Smooth muscle cell (in vitro differentiated cells): ENCODE measurements around the gene PPP2R2B. TPM values are rescaled to one million over a fixed set of nuclear protein-coding genes. Genes with fewer than 3 reads are reported as not detected.

ENCODE experiments used
- DNase-seq: peaks from one replicate; lab custom pipeline; 2025; ENCODE audit not compliant: unreplicated experiment; lab: John Stamatoyannopoulos, UW
- H2AFZ ChIP-seq: fragments of 200-600 bp; sonication (generic); 2 replicates; pipeline ENCODE4 v1.6.0; 2016; ENCODE audit warnings: antibody characterized with exemption, low read depth, mild to moderate bottlenecking
- H3F3A ChIP-seq: fragments of 200-600 bp; sonication (generic); 2 replicates; pipeline ENCODE4 v1.6.0; 2017; ENCODE audit warnings: antibody characterized with exemption, low read depth
- H3K27ac ChIP-seq: fragments of 200-600 bp; sonication (generic); 2 replicates; pipeline ENCODE4 v1.5.1; 2016; ENCODE audit warnings: low read depth, mild to moderate bottlenecking
- H3K27me3 ChIP-seq: fragments of 200-600 bp; sonication (generic); 2 replicates; pipeline ENCODE4 v1.6.1; 2016; ENCODE audit warnings: low read depth, mild to moderate bottlenecking
- H3K36me3 ChIP-seq: fragments of 200-600 bp; sonication (generic); 2 replicates; pipeline ENCODE4 v1.5.1; 2016; ENCODE audit warnings: low read depth
- H3K4me1 ChIP-seq: fragments of 200-600 bp; sonication (generic); 2 replicates; pipeline ENCODE4 v1.5.1; 2016; ENCODE audit warnings: low read depth
- H3K4me2 ChIP-seq: fragments of 200-600 bp; sonication (generic); 2 replicates; pipeline ENCODE4 v1.6.0; 2016; ENCODE audit warnings: mild to moderate bottlenecking
- H3K4me3 ChIP-seq: fragments of 200-600 bp; sonication (generic); 2 replicates; pipeline ENCODE4 v1.5.1; 2016; ENCODE audit warnings: mild to moderate bottlenecking
- H3K79me2 ChIP-seq: fragments of 200-600 bp; sonication (generic); 2 replicates; pipeline ENCODE4 v1.6.0; 2016; ENCODE audit warnings: low read depth, mild to moderate bottlenecking
- H3K9ac ChIP-seq: fragments of 200-600 bp; sonication (generic); 2 replicates; pipeline ENCODE4 v1.6.0; 2016; ENCODE audit warnings: low read depth
- H3K9me3 ChIP-seq: fragments of 200-600 bp; sonication (generic); replicated peaks from 2 replicates; pipeline ENCODE4 v1.5.1; 2016; ENCODE audit warnings: low read depth
- H4K20me1 ChIP-seq: fragments of 200-600 bp; sonication (generic); 2 replicates; pipeline ENCODE4 v1.6.0; 2016; ENCODE audit warnings: low read depth
- WGBS: methylation state at CpG from one replicate; pipeline ENCODE4 v1.1.7; 2016; ENCODE audit warnings: low lambda C conversion rate; 5-methylcytosine and 5-hydroxymethylcytosine counted together
- polyA plus RNA-seq: library from polyadenylated mRNA; unstranded; fragments of >200 nt; fragmentation: Nextera tagmentation; extraction: Ambion mirVana; gene quantifications from 2 replicates; pipeline ENCODE4 v1.2.1, GENCODE V29; 2016
- total RNA-seq: library from RNA; depleted of rRNA; stranded (reverse); fragments of >200 nt; gene quantifications from 2 replicates; pipeline ENCODE4 v1.2.3, GENCODE V29; 2014
- TF ChIP-seq, protein P1 (sequence below): fragments of 200-600 bp; sonication (generic); IDR thresholded peaks from 2 replicates; pipeline ENCODE4 v1.5.1; 2017; ENCODE audit warnings: borderline replicate concordance, mild to moderate bottlenecking, antibody characterized with exemption; ENCODE audit not compliant: insufficient read depth, poor library complexity, severe bottlenecking

Gene PPP2R2B
- total and polyA plus RNA-seq, 2 experiments from 2014 or later: 0.89 to 2.2 TPM

DNA sequence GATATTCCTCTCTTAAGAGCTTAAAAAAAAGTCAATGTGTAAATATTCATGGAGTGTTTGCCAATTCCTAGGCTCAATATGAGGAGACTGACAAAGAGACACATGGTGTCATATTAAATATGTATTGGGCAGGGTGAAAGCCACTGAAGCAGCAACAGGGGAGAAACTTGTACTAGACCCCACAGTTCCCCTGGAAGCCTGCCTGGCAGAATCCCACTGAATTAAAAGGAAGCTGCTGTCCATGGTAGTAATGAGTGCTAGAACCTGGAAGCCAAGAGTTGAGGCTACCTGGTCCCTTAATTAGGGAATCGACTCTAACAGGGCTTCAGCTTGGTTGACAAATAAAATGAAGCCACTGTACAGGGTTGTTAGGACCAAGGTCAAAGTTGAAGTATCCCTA is 233.2 kb downstream of the PPP2R2B start:
- Histone ChIP-seq H3K4me2 (no peak overlapping the region), H3K9ac (no peak overlapping the region), H3K27ac (no peak overlapping the region), H2AFZ (no peak overlapping the region), H3F3A (no peaks in the 10 kb centered on the region), H4K20me1 (no peaks in the 10 kb centered on the region), H3K27me3 (no peaks in the 10 kb centered on the region), H3K36me3 (no peaks in the 10 kb centered on the region), H3K9me3 (no peaks in the 10 kb centered on the region), H3K4me1 (peaks cover 4% of the 10 kb centered on the region), H3K79me2 (no peaks in the 10 kb centered on the region), H3K4me3 (no peak overlapping the region)
- TF ChIP-seq, protein P1, sequence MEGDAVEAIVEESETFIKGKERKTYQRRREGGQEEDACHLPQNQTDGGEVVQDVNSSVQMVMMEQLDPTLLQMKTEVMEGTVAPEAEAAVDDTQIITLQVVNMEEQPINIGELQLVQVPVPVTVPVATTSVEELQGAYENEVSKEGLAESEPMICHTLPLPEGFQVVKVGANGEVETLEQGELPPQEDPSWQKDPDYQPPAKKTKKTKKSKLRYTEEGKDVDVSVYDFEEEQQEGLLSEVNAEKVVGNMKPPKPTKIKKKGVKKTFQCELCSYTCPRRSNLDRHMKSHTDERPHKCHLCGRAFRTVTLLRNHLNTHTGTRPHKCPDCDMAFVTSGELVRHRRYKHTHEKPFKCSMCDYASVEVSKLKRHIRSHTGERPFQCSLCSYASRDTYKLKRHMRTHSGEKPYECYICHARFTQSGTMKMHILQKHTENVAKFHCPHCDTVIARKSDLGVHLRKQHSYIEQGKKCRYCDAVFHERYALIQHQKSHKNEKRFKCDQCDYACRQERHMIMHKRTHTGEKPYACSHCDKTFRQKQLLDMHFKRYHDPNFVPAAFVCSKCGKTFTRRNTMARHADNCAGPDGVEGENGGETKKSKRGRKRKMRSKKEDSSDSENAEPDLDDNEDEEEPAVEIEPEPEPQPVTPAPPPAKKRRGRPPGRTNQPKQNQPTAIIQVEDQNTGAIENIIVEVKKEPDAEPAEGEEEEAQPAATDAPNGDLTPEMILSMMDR: no peak
- 77% methylated on average over 1 of the region's 1 CpG for WGBS
- no peak for DNase-seq

DNA sequence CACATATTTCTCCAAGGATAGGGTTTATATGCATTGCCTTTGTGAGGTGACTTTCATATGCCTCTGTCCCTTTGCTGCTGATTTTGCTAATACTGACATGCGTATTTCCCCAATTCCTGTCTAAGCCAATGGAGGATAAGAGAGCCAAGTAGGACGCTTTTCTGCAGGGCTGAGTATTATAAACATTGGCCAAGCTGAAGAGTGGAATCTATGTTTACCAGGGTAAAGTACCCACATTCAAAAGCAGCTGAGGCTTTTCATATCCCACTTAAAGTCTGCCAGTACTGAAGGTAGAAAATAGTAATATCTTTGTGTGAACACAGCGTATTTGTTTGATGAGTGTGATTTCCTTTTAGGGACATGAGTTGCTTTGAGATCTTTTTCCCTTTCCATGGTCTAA is 233.7 kb downstream of the PPP2R2B start:
- Histone ChIP-seq H3K36me3 (no peaks in the 10 kb centered on the region), H4K20me1 (no peaks in the 10 kb centered on the region), H3K4me1 (peaks cover 8% of the 10 kb centered on the region), H3K27me3 (no peaks in the 10 kb centered on the region), H3K27ac (no peak overlapping the region), H3F3A (no peaks in the 10 kb centered on the region), H3K9me3 (no peaks in the 10 kb centered on the region), H2AFZ (no peak overlapping the region), H3K4me2 (no peak overlapping the region), H3K79me2 (no peaks in the 10 kb centered on the region), H3K9ac (no peak overlapping the region), H3K4me3 (no peak overlapping the region)
- DNase-seq: no peak
- WGBS: 88% methylated on average over 3 of the region's 3 CpGs
- TF ChIP-seq, protein P1: no peak

DNA sequence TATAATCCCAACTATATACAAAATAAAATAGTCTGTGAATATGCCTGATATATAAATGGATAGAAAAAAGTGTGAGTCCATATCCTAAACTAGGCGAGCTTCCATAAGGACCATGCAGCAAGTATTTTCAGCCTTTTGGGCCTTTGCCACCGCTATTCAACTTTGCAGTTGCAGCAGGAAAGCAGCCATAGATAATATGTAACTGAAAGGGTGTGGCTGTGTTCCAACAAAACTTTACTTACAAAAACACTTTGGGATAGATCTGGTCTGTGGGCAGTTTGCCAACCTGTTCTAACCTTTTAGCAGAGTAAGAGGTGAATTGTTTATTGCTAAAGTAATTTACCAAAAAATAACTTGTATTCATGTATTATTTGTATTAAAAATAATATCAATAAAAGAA is 234.8 kb downstream of the PPP2R2B start:
- no peaks in the 10 kb centered on the region for H3K27me3 ChIP-seq
- no peak overlapping the region for H3K27ac ChIP-seq
- H2AFZ ChIP-seq: no peak overlapping the region
- no peaks in the 10 kb centered on the region for H3K79me2 ChIP-seq
- H3K9me3 ChIP-seq: no peaks in the 10 kb centered on the region
- H3K4me3 ChIP-seq: no peak overlapping the region
- no peaks in the 10 kb centered on the region for H3K36me3 ChIP-seq
- H3F3A ChIP-seq: no peaks in the 10 kb centered on the region
- H3K4me2 ChIP-seq: no peak overlapping the region
- H4K20me1 ChIP-seq: no peaks in the 10 kb centered on the region
- 72% methylated on average over 2 of the region's 2 CpGs for WGBS
- H3K9ac ChIP-seq: no peak overlapping the region
- H3K4me1 ChIP-seq: peaks cover 8% of the 10 kb centered on the region
- TF ChIP-seq, protein P1: no peak
- DNase-seq: no peak

DNA sequence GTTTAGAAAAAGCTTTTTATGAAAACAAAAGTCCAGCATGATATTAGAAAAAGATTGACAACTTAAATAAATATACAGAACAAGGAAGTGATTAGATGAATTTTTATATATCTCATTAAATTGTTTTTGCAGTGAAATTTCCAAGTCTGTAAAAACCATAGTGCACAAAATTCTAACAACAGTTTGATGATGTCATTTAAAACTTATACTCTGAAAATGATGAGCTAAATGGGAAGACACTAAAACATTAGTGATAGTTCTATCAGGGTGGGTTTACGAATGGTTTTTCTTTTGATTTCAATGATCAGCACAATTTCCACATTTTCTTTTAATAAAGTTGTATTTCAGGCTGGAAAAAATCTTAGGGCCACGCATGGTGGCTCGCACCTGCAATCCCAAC is 236.1 kb downstream of the PPP2R2B start:
- Histone ChIP-seq H3K4me1 (peaks cover 8% of the 10 kb centered on the region), H3K79me2 (no peaks in the 10 kb centered on the region), H4K20me1 (no peaks in the 10 kb centered on the region), H2AFZ (no peak overlapping the region), H3K27me3 (no peaks in the 10 kb centered on the region), H3K27ac (no peak overlapping the region), H3K4me3 (no peak overlapping the region), H3K9me3 (no peaks in the 10 kb centered on the region), H3F3A (no peaks in the 10 kb centered on the region), H3K4me2 (no peak overlapping the region), H3K36me3 (no peaks in the 10 kb centered on the region), H3K9ac (no peak overlapping the region)
- DNase-seq: no peak
- TF ChIP-seq, protein P1: no peak
- WGBS: 91% methylated on average over 3 of the region's 3 CpGs
